DOHH2 (cell line): ENCODE data around the gene PLEKHG2.
A peak's percentile ranks its signal among the peaks of the same experiment; 100 is the strongest.

Experiments
- H3F3A ChIP-seq: fragments of 200-600 bp; sonication (generic), shearing (Covaris generic); 2 replicates; pipeline ENCODE4 v1.6.0; 2016; ENCODE audit warnings: antibody characterized with exemption, mild to moderate bottlenecking; ENCODE audit not compliant: control insufficient read depth, insufficient read depth
- H3K27ac ChIP-seq: fragments of 200-600 bp; sonication (generic); 2 replicates; pipeline ENCODE4 v1.5.1; 2014; ENCODE audit warnings: low read depth, mild to moderate bottlenecking, low read length, moderate library complexity
- H3K27me3 ChIP-seq: fragments of 200-600 bp; sonication (generic); 2 replicates; pipeline ENCODE4 v1.6.1; 2014; ENCODE audit warnings: mild to moderate bottlenecking, low read length, mixed read lengths; ENCODE audit not compliant: control insufficient read depth
- H3K36me3 ChIP-seq: fragments of 200-600 bp; sonication (generic); 2 replicates; pipeline ENCODE4 v1.6.1; 2014; ENCODE audit warnings: mild to moderate bottlenecking, low read length, moderate library complexity, mixed read lengths; ENCODE audit not compliant: control insufficient read depth
- H3K4me1 ChIP-seq: fragments of 200-600 bp; sonication (generic); 2 replicates; pipeline ENCODE4 v1.6.1; 2014; ENCODE audit warnings: mild to moderate bottlenecking, low read length, mixed read lengths; ENCODE audit not compliant: control insufficient read depth
- H3K4me2 ChIP-seq: fragments of 200-600 bp; sonication (generic); 2 replicates; pipeline ENCODE4 v1.6.0; 2014; ENCODE audit warnings: mild to moderate bottlenecking, low read length, moderate library complexity
- H3K4me3 ChIP-seq: fragments of 200-600 bp; sonication (generic); 2 replicates; pipeline ENCODE4 v1.5.1; 2014; ENCODE audit warnings: mild to moderate bottlenecking, low read length, mixed read lengths
- H3K79me2 ChIP-seq: fragments of 200-600 bp; sonication (generic); 2 replicates; pipeline ENCODE4 v1.6.1; 2014; ENCODE audit warnings: mild to moderate bottlenecking, low read length, mixed read lengths; ENCODE audit not compliant: control insufficient read depth
- H3K9me2 ChIP-seq: fragments of 200-600 bp; sonication (generic); replicated peaks from 2 replicates; pipeline ENCODE4 v1.6.1; 2014; ENCODE audit warnings: mild to moderate bottlenecking, low read length, mixed read lengths; ENCODE audit not compliant: control insufficient read depth
- H3K9me3 ChIP-seq: fragments of 200-600 bp; sonication (generic); 2 replicates; pipeline ENCODE4 v1.6.1; 2014; ENCODE audit warnings: antibody characterized with exemption, low read length, mixed read lengths; ENCODE audit not compliant: control insufficient read depth, insufficient read depth
- H4K20me1 ChIP-seq: fragments of 200-600 bp; sonication (generic); 2 replicates; pipeline ENCODE4 v1.6.0; 2014; ENCODE audit warnings: low read depth, mild to moderate bottlenecking, antibody characterized with exemption, low read length, moderate library complexity; ENCODE audit not compliant: control insufficient read depth, insufficient read depth
- EZH2phosphoT487 ChIP-seq: fragments of 200-600 bp; sonication (generic); IDR thresholded peaks from 2 replicates; pipeline ENCODE4 v1.6.1; 2017; ENCODE audit warnings: borderline replicate concordance, mild to moderate bottlenecking, antibody characterized with exemption, low read length, moderate library complexity, mixed read lengths
- TF ChIP-seq, protein P1 (sequence below): fragments of 200-600 bp; sonication (generic); IDR thresholded peaks from one replicate; pipeline ENCODE4 v1.5.1; 2014; ENCODE audit warnings: antibody characterized with exemption, mild to moderate bottlenecking, low read depth, low read length; ENCODE audit not compliant: poor library complexity, severe bottlenecking

PLEKHG2 gene

DNA sequence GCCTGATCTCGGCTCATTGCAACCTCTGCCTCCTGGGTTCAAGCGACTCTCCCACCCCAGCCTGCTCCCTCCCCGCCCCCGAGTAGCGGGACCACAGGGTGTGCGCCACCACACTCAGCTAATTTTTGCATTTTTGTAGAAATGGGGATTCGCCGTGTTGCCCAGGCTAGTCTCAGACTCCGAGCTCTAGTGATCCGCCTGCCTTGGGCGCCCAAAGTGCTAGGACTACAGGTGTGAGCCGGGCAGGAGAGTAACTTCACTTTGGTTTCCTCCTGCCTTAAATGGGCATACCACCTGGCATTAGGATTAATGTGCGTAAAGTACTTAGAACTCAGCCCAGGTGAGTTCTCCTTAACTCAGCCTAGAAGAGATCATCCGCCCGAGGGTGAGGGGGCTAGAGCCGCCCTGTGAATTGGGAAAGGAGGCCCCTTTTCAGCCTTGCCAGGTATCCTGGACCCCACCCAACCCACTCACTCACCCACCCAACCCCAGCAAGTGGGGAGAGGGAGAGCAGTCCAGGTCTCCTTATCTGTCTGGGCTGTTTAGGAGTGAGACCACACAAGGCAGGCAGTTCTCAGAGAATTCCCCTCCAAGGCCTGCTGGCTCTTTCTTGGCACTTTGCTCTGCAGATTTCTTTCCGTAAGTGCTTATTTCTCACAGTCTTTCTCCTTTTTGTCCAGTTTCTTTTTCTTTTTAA, 7.1 kb upstream of the PLEKHG2 start:
- peak overlapping the region; percentile 97 for H3K4me2 ChIP-seq
- H3K9me3 ChIP-seq: no peaks in the 10 kb centered on the region
- H3K4me3 ChIP-seq: peak overlapping the region; percentile 99
- TF ChIP-seq, protein P1, sequence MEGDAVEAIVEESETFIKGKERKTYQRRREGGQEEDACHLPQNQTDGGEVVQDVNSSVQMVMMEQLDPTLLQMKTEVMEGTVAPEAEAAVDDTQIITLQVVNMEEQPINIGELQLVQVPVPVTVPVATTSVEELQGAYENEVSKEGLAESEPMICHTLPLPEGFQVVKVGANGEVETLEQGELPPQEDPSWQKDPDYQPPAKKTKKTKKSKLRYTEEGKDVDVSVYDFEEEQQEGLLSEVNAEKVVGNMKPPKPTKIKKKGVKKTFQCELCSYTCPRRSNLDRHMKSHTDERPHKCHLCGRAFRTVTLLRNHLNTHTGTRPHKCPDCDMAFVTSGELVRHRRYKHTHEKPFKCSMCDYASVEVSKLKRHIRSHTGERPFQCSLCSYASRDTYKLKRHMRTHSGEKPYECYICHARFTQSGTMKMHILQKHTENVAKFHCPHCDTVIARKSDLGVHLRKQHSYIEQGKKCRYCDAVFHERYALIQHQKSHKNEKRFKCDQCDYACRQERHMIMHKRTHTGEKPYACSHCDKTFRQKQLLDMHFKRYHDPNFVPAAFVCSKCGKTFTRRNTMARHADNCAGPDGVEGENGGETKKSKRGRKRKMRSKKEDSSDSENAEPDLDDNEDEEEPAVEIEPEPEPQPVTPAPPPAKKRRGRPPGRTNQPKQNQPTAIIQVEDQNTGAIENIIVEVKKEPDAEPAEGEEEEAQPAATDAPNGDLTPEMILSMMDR: no peak
- no peak for TF ChIP-seq EZH2phosphoT487
- H3F3A ChIP-seq: peaks cover 43% of the 10 kb centered on the region
- H4K20me1 ChIP-seq: peaks cover 7% of the 10 kb centered on the region
- no peaks in the 10 kb centered on the region for H3K27me3 ChIP-seq
- H3K79me2 ChIP-seq: peaks cover 45% of the 10 kb centered on the region
- no peaks in the 10 kb centered on the region for H3K9me2 ChIP-seq
- H3K4me1 ChIP-seq: peaks cover 72% of the 10 kb centered on the region
- H3K36me3 ChIP-seq: peaks cover 24% of the 10 kb centered on the region
- peak overlapping the region; percentile 97 for H3K27ac ChIP-seq

DNA sequence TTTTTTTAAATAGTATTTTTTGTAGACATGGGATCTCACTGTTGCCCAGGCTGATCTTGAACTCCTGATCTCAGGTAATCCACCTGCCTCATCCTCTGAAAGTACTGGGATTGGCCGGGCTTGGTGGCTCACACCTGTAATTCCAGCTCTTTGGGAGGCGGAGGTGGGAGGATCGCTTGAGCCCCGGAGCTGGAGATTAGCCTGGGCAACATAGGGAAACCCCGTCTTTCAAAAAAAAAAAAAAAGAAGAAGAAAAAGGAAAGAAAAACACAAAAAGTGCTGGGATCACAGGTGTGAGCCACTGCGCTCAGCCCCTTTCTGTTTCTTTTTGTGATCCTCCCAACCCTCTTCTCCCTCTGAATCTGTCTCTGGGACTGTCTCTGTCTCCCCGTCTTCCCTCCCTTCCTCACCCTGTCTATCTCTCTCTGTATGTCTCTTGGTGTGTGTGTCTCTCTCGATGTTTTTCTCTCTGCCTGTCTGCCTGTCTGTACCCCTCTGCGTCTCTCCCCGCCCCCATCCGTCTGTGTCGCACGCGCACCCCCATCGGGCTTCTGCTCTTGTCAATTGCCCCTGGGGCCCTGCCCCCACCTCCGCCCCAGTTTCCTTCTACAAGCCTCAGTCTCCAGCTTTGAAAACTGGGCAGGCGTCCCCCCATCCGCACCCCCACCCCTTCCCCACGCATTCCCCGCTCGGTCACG, 6.4 kb upstream of the PLEKHG2 start:
- peaks cover 49% of the 10 kb centered on the region for H3F3A ChIP-seq
- peaks cover 31% of the 10 kb centered on the region for H3K36me3 ChIP-seq
- peaks cover 52% of the 10 kb centered on the region for H3K79me2 ChIP-seq

DNA sequence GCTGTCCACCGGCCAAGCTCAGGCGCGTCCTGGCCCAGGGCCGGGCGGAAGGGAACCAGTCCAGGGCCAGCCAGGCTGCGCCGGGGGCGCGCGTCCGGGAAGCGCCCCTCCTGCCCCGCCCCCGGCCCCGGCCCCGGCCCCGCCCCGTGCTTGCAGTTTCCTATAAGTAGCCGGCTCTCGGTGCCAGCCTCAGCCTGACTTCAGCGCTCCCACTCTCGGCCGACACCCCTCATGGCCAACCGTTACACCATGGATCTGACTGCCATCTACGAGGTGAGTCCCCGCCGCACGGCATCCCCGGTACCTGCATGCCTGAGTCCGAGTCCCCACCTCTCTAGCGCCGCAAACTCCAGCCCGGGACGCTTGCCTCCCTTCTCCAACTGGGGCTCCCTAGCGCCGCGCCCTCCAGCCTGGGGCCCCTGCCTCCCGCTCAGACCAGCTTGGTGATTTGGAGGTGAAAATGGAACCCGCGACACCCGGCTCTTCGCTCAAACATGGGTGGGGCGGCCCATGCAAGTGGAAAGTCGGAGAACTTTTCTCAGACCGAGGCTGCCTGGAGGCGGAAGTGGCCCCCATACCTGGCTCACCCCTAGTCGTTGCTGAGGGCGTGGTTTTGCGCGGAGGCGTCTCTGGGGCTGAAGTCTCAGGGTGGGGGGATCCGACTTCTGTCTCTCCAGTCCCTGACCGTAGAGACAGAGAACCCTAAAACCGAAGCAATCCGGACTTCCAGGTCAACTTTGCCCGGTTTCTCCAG, 5.6 kb upstream of the PLEKHG2 start, which contains the start of gene ZFP36:
Gene ZFP36 (plus strand): TSS at position 192 of the 754 bp plus-strand sequence. CDS start 58 bp downstream, at position 250.
- H3K4me1 ChIP-seq: peaks cover 72% of the 10 kb centered on the region
- no peak for TF ChIP-seq EZH2phosphoT487
- TF ChIP-seq, protein P1: peak; percentile 18
- no peaks in the 10 kb centered on the region for H3K27me3 ChIP-seq
- H3F3A ChIP-seq: peaks cover 53% of the 10 kb centered on the region
- H3K9me2 ChIP-seq: no peaks in the 10 kb centered on the region
- H3K36me3 ChIP-seq: peaks cover 36% of the 10 kb centered on the region
- peak within 1 kb of the TSS; percentile 99 for H3K4me3 ChIP-seq
- H4K20me1 ChIP-seq: peaks cover 7% of the 10 kb centered on the region
- peaks cover 53% of the 10 kb centered on the region for H3K79me2 ChIP-seq
- H3K4me2 ChIP-seq: peak within 1 kb of the TSS; percentile 97
- H3K9me3 ChIP-seq: no peaks in the 10 kb centered on the region
- H3K27ac ChIP-seq: peak within 1 kb of the TSS; percentile 97

More for the DNA sequence above, 6.4 kb upstream of the PLEKHG2 start:
- no peaks in the 10 kb centered on the region for H3K9me3 ChIP-seq
- TF ChIP-seq, protein P1: no peak
- TF ChIP-seq EZH2phosphoT487: no peak
- no peaks in the 10 kb centered on the region for H3K9me2 ChIP-seq
- H4K20me1 ChIP-seq: peaks cover 7% of the 10 kb centered on the region
- peaks cover 72% of the 10 kb centered on the region for H3K4me1 ChIP-seq
- no peaks in the 10 kb centered on the region for H3K27me3 ChIP-seq
- peak overlapping the region; percentile 99 for H3K4me3 ChIP-seq
- H3K4me2 ChIP-seq: peak overlapping the region; percentile 97
- H3K27ac ChIP-seq: peak overlapping the region; percentile 97
